Breast epithelium (tissue), 4 donors: Measurements from ENCODE around the gene MERTK. TPM values are rescaled to one million over a fixed set of nuclear protein-coding genes. Genes with fewer than 3 reads are reported as not detected.
A peak's percentile ranks its signal among the peaks of the same experiment; 100 is the strongest.

ENCODE experiments used
- DNase-seq, 2 donors: peaks; one replicate each; pipeline ENCODE4 v3.0.0-alpha.2; 2019; ENCODE audit warnings: low spot score in 2 of 2
- H3K27ac ChIP-seq, 2 donors: fragments of 200-600 bp; sonication (generic) in 1 of 2; one replicate each; pipeline ENCODE4 v1.5.1; 2016 to 2019; ENCODE audit warnings: mild to moderate bottlenecking in 1 of 2
- H3K27me3 ChIP-seq, 2 donors: fragments of 200-600 bp; sonication (generic) in 1 of 2; one replicate each; pipeline versions ENCODE4 v1.5.1 to v1.6.0; 2017 to 2019; ENCODE audit warnings: control low read depth in 1 of 2, mild to moderate bottlenecking in 1 of 2
- H3K36me3 ChIP-seq: fragments of 200-600 bp; one replicate; pipeline ENCODE4 v1.5.1; 2019
- H3K4me1 ChIP-seq, 2 donors: fragments of 200-600 bp; sonication (generic); one replicate each; pipeline ENCODE4 v1.5.1; 2016 to 2019; ENCODE audit warnings: control low read depth in 1 of 2
- H3K4me3 ChIP-seq, 3 donors: fragments of 200-600 bp; sonication (generic); 1 replicate in 2 of 3; 2 replicates in 1 of 3; pipeline ENCODE4 v1.5.1; 2016 to 2019; ENCODE audit warnings: mild to moderate bottlenecking in 3 of 3, moderate library complexity in 2 of 3
- H3K9me3 ChIP-seq, 2 donors: fragments of 200-600 bp; sonication (generic) in 1 of 2; one replicate each; pipeline ENCODE4 v1.5.1; 2016 to 2019; ENCODE audit warnings: control low read depth in 1 of 2
- CTCF ChIP-seq, 3 donors: fragments of 450-650 bp; IDR thresholded peaks; one replicate each; pipeline ENCODE4 v1.5.1; 2016 to 2017; ENCODE audit warnings: antibody characterized with exemption in 3 of 3, mild to moderate bottlenecking in 3 of 3, moderate library complexity in 3 of 3
- POLR2A ChIP-seq: fragments of 450-650 bp; IDR thresholded peaks from one replicate; pipeline ENCODE4 v1.6.1; 2016; ENCODE audit warnings: antibody characterized with exemption, mild to moderate bottlenecking, moderate library complexity
- POLR2AphosphoS5 ChIP-seq, 3 donors: sonication (generic); formaldehyde crosslinking; IDR thresholded peaks; one replicate each; pipeline ENCODE4 v1.6.1; 2017; ENCODE audit warnings: antibody characterized with exemption in 3 of 3
- intact Hi-C: fragments of 100-400 bp; cut with DNase I; formaldehyde crosslinking; loops from one replicate; pipeline ENCODE4 v1.15.1; 2023; ENCODE audit warnings: low total_unique reads
- total RNA-seq, 3 donors: library from RNA; depleted of rRNA; stranded (reverse); fragments of >200 nt; gene quantifications; one replicate each; pipeline ENCODE4 v1.1.0, GENCODE V29; 2016

Gene MERTK
- total RNA-seq, 3 donors from 2014 or later = 21.0 to 84.3 (median 36.3) TPM

- intact Hi-C loops = no loop called here
- H3K27me3 ChIP-seq = no peaks in the 10 kb centered on the region
These were observed 48.8 kb downstream of the MERTK start for GRCh38 chr2:111947219-111947618.

GRCh38 chr2:111948832-111949231 lies 50.4 kb downstream of the MERTK start:
- intact Hi-C loops = no loop called here
- no peak for DNase-seq

More at GRCh38 chr2:111947219-111947618, 48.8 kb downstream of the MERTK start:
- no peak overlapping the region for H3K4me3 ChIP-seq
- TF ChIP-seq POLR2A (no peak), CTCF (IDR thresholded peaks at IDR 0.05) (no peak), POLR2AphosphoS5 (IDR thresholded peaks at IDR 0.05) (no peak)
- H3K27ac ChIP-seq = peak overlapping the region; percentile 85 to 93
- DNase-seq = no peak
- H3K4me1 ChIP-seq = peaks cover 3 to 20% of the 10 kb centered on the region in 2 donors
- H3K9me3 ChIP-seq = no peaks in the 10 kb centered on the region
- H3K36me3 ChIP-seq = no peaks in the 10 kb centered on the region

GRCh38 chr2:111950236-111950635 lies 51.8 kb downstream of the MERTK start:
- no peaks in the 10 kb centered on the region for H3K9me3 ChIP-seq
- H3K27me3 ChIP-seq = no peaks in the 10 kb centered on the region
- intact Hi-C loops = no loop called here
- H3K4me1 ChIP-seq = peaks cover 3 to 19% of the 10 kb centered on the region in 2 donors
- no peak for TF ChIP-seq POLR2AphosphoS5 (IDR thresholded peaks at IDR 0.05)
- no peak for TF ChIP-seq POLR2A
- no peak for TF ChIP-seq CTCF (IDR thresholded peaks at IDR 0.05)
- peak overlapping the region in 1 of 2 donors; percentile 16 for H3K27ac ChIP-seq
- no peaks in the 10 kb centered on the region for H3K36me3 ChIP-seq
- no peak overlapping the region for H3K4me3 ChIP-seq
- DNase-seq = no peak

More at GRCh38 chr2:111948832-111949231, 50.4 kb downstream of the MERTK start:
- no peak overlapping the region for H3K27ac ChIP-seq
- H3K9me3 ChIP-seq = no peaks in the 10 kb centered on the region
- H3K4me3 ChIP-seq = no peak overlapping the region
- no peaks in the 10 kb centered on the region for H3K36me3 ChIP-seq
- TF ChIP-seq POLR2AphosphoS5 (IDR thresholded peaks at IDR 0.05) (no peak), CTCF (IDR thresholded peaks at IDR 0.05) (no peak), POLR2A (no peak)
- H3K27me3 ChIP-seq = no peaks in the 10 kb centered on the region
- H3K4me1 ChIP-seq = peaks cover 3 to 20% of the 10 kb centered on the region in 2 donors

GRCh38 chr2:111951486-111951885 lies 53.1 kb downstream of the MERTK start:
- no peaks in the 10 kb centered on the region for H3K9me3 ChIP-seq
- peaks cover 3 to 9% of the 10 kb centered on the region in 2 donors for H3K4me1 ChIP-seq
- H3K36me3 ChIP-seq = no peaks in the 10 kb centered on the region
- no peak for TF ChIP-seq POLR2AphosphoS5 (IDR thresholded peaks at IDR 0.05)
- TF ChIP-seq CTCF (IDR thresholded peaks at IDR 0.05) = no peak
- no peak for TF ChIP-seq POLR2A
- no peak for DNase-seq
- no peak overlapping the region for H3K4me3 ChIP-seq
- intact Hi-C loops = no loop called here
- no peaks in the 10 kb centered on the region for H3K27me3 ChIP-seq
- no peak overlapping the region for H3K27ac ChIP-seq

GRCh38 chr2:111952871-111953452 lies 54.6 kb downstream of the MERTK start:
- TF ChIP-seq POLR2A (no peak), CTCF (IDR thresholded peaks at IDR 0.05) (no peak), POLR2AphosphoS5 (IDR thresholded peaks at IDR 0.05) (no peak)
- intact Hi-C loops = no loop called here
- no peak for DNase-seq
- Histone ChIP-seq H3K27me3 (no peaks in the 10 kb centered on the region), H3K4me1 (no peaks in the 10 kb centered on the region), H3K9me3 (no peaks in the 10 kb centered on the region), H3K36me3 (no peaks in the 10 kb centered on the region), H3K27ac (no peak overlapping the region), H3K4me3 (no peak overlapping the region)
